H9 (cell line): ENCODE results near the gene ROPN1L. TPM values are rescaled to one million over a fixed set of nuclear protein-coding genes. Genes with fewer than 3 reads are reported as not detected.

Source experiments
- DNase-seq: peaks from one replicate; pipeline ENCODE4 v3.0.0-alpha.2; 2017
- H2AFZ ChIP-seq: one replicate; pipeline ENCODE4 v1.6.1; 2013; ENCODE audit warnings: mild to moderate bottlenecking, low read length, control low read depth, moderate library complexity
- H2AK5ac ChIP-seq: 2 replicates; pipeline ENCODE4 v1.6.1; 2013; ENCODE audit warnings: low read length, control low read depth, mixed read lengths; ENCODE audit not compliant: insufficient read length
- H2BK120ac ChIP-seq: one replicate; pipeline ENCODE4 v1.6.1; 2013; ENCODE audit warnings: low read depth, mild to moderate bottlenecking, low read length, control low read depth, inconsistent platforms; ENCODE audit not compliant: poor library complexity, severe bottlenecking
- H2BK12ac ChIP-seq: 2 replicates; pipeline ENCODE4 v1.6.1; 2013; ENCODE audit warnings: low read length, control low read depth, mixed read lengths, low read depth; ENCODE audit not compliant: insufficient read length
- H2BK15ac ChIP-seq: 2 replicates; pipeline ENCODE4 v1.6.1; 2013; ENCODE audit warnings: low read depth, low read length, control low read depth
- H2BK20ac ChIP-seq: one replicate; pipeline ENCODE4 v1.6.1; 2013; ENCODE audit warnings: low read depth, mild to moderate bottlenecking, low read length, control low read depth, inconsistent platforms; ENCODE audit not compliant: poor library complexity, severe bottlenecking
- H2BK5ac ChIP-seq: 2 replicates; pipeline ENCODE4 v1.6.1; 2013; ENCODE audit warnings: low read length, control low read depth, mixed read lengths; ENCODE audit not compliant: insufficient read length
- H3K14ac ChIP-seq: 2 replicates; pipeline ENCODE4 v1.6.1; 2013; ENCODE audit warnings: low read length, control low read depth; ENCODE audit not compliant: insufficient read depth
- H3K18ac ChIP-seq: 2 replicates; pipeline ENCODE4 v1.6.1; 2013; ENCODE audit warnings: low read depth, mild to moderate bottlenecking, mixed read lengths, low read length, control low read depth; ENCODE audit not compliant: insufficient read length
- H3K23ac ChIP-seq: 2 replicates; pipeline ENCODE4 v1.6.1; 2013; ENCODE audit warnings: low read length, control low read depth, mixed read lengths, low read depth; ENCODE audit not compliant: insufficient read length
- H3K23me2 ChIP-seq: 2 replicates; pipeline ENCODE4 v1.6.1; 2013; ENCODE audit warnings: low read depth, mild to moderate bottlenecking, mixed read lengths, low read length, control low read depth; ENCODE audit not compliant: insufficient read length, poor library complexity, severe bottlenecking
- H3K27ac ChIP-seq: 2 replicates; pipeline ENCODE4 v1.5.1; 2013; ENCODE audit warnings: low read length, control low read depth, mixed read lengths, low read depth; ENCODE audit not compliant: insufficient read length
- H3K27me3 ChIP-seq: 2 replicates; pipeline ENCODE4 v1.6.1; 2013; ENCODE audit warnings: low read length, control low read depth, inconsistent platforms; ENCODE audit not compliant: insufficient read depth
- H3K4ac ChIP-seq: 2 replicates; pipeline ENCODE4 v1.6.1; 2013; ENCODE audit warnings: low read depth, mild to moderate bottlenecking, control low read depth, inconsistent platforms, low read length, moderate library complexity
- H3K4me1 ChIP-seq: 2 replicates; pipeline ENCODE4 v1.6.1; 2013; ENCODE audit warnings: low read length, control low read depth, inconsistent platforms; ENCODE audit not compliant: insufficient read depth
- H3K4me2 ChIP-seq: 2 replicates; pipeline ENCODE4 v1.6.1; 2013; ENCODE audit warnings: low read length, control low read depth, mixed read lengths; ENCODE audit not compliant: insufficient read length, insufficient read depth
- H3K56ac ChIP-seq: 2 replicates; pipeline ENCODE4 v1.6.1; 2013; ENCODE audit warnings: low read depth, mild to moderate bottlenecking, mixed read lengths, low read length, control low read depth; ENCODE audit not compliant: insufficient read length
- H3K79me1 ChIP-seq: 2 replicates; pipeline ENCODE4 v1.6.1; 2013; ENCODE audit warnings: low read depth, mild to moderate bottlenecking, moderate library complexity, low read length, control low read depth, inconsistent platforms; ENCODE audit not compliant: insufficient read depth, poor library complexity, severe bottlenecking
- H3K79me2 ChIP-seq: 2 replicates; pipeline ENCODE4 v1.6.1; 2013; ENCODE audit warnings: low read length, control low read depth, inconsistent platforms; ENCODE audit not compliant: insufficient read depth
- H3K9ac ChIP-seq: 2 replicates; pipeline ENCODE4 v1.6.1; 2013; ENCODE audit warnings: low read length, control low read depth, mixed read lengths; ENCODE audit not compliant: insufficient read length; ENCODE audit errors: extremely low read depth
- H3K9me3 ChIP-seq: one replicate; pipeline ENCODE4 v1.6.1; 2013; ENCODE audit warnings: low read depth, low read length, inconsistent platforms; ENCODE audit not compliant: control insufficient read depth
- H3T11ph ChIP-seq: one replicate; pipeline ENCODE4 v1.6.1; 2013; ENCODE audit warnings: mild to moderate bottlenecking, low read length, control low read depth, inconsistent platforms
- H4K20me1 ChIP-seq: one replicate; pipeline ENCODE4 v1.6.1; 2013; ENCODE audit not compliant: control insufficient read depth, insufficient read length, insufficient read depth
- H4K5ac ChIP-seq: 2 replicates; pipeline ENCODE4 v1.6.1; 2013; ENCODE audit warnings: low read depth, mild to moderate bottlenecking, mixed read lengths, low read length, control low read depth; ENCODE audit not compliant: insufficient read length
- H4K8ac ChIP-seq: replicated peaks from 2 replicates; pipeline ENCODE4 v1.6.1; 2013; ENCODE audit warnings: low read length, control low read depth, mixed read lengths, low read depth; ENCODE audit not compliant: insufficient read length
- H4K91ac ChIP-seq: 2 replicates; pipeline ENCODE4 v1.6.1; 2013; ENCODE audit warnings: low read depth, mild to moderate bottlenecking, moderate library complexity, mixed read lengths, low read length, control low read depth; ENCODE audit not compliant: insufficient read length
- H3K27ac Mint-ChIP-seq, 3 experiments: 2 replicates in 2 of 3; 3 replicates in 1 of 3; pipeline ENCODE4 v1.8.0; 2020 to 2021; ENCODE audit warnings: mixed read lengths in 3 of 3, mild to moderate bottlenecking in 1 of 3, moderate library complexity in 1 of 3
- H3K27me3 Mint-ChIP-seq: 2 replicates; pipeline ENCODE4 v1.8.0; 2021; ENCODE audit warnings: low read depth, mild to moderate bottlenecking, moderate library complexity, mixed read lengths
- H3K36me3 Mint-ChIP-seq, 3 experiments: 2 replicates in 2 of 3; 3 replicates in 1 of 3; pipeline ENCODE4 v1.8.0; 2020 to 2021; ENCODE audit warnings: low read depth in 3 of 3, mixed read lengths in 3 of 3; ENCODE audit not compliant: insufficient read depth in 1 of 3
- H3K4me1 Mint-ChIP-seq, 2 experiments: 2 replicates each; pipeline ENCODE4 v1.8.0; 2020; ENCODE audit warnings: mixed read lengths in 2 of 2
- H3K4me3 Mint-ChIP-seq, 2 experiments: 2 replicates in 1 of 2; 3 replicates in 1 of 2; pipeline ENCODE4 v1.8.0; 2020 to 2021; ENCODE audit warnings: mild to moderate bottlenecking in 2 of 2, mixed read lengths in 2 of 2, moderate library complexity in 1 of 2
- H3K9me3 Mint-ChIP-seq, 2 experiments: 2 replicates in 1 of 2; 3 replicates in 1 of 2; pipeline ENCODE4 v1.8.0; 2020; ENCODE audit warnings: mild to moderate bottlenecking in 2 of 2, mixed read lengths in 2 of 2, moderate library complexity in 1 of 2
- WGBS: extraction: QIAGEN DNeasy Blood & Tissue Kit; methylation state at CpG from one replicate; pipeline ENCODE4 v1.1.7; 2013; ENCODE audit warnings: missing lambda C conversion rate, low lambda C conversion rate, mixed read lengths; ENCODE audit not compliant: insufficient read length; ENCODE audit errors: extremely low coverage; 5-methylcytosine and 5-hydroxymethylcytosine counted together
- total RNA-seq: library from RNA; stranded (reverse); gene quantifications from 2 replicates; pipeline ENCODE4 v1.2.1, GENCODE V29; 2021
- TF ChIP-seq, protein P1 (sequence below): fragments of 200-600 bp; sonication (generic); conservative IDR thresholded peaks from 3 replicates; pipeline ENCODE4 v1.8.0; 2021; ENCODE audit warnings: antibody characterized with exemption, mild to moderate bottlenecking

Gene ROPN1L
- total RNA-seq, 1 experiment from 2014 or later, result 0.37 TPM

DNA sequence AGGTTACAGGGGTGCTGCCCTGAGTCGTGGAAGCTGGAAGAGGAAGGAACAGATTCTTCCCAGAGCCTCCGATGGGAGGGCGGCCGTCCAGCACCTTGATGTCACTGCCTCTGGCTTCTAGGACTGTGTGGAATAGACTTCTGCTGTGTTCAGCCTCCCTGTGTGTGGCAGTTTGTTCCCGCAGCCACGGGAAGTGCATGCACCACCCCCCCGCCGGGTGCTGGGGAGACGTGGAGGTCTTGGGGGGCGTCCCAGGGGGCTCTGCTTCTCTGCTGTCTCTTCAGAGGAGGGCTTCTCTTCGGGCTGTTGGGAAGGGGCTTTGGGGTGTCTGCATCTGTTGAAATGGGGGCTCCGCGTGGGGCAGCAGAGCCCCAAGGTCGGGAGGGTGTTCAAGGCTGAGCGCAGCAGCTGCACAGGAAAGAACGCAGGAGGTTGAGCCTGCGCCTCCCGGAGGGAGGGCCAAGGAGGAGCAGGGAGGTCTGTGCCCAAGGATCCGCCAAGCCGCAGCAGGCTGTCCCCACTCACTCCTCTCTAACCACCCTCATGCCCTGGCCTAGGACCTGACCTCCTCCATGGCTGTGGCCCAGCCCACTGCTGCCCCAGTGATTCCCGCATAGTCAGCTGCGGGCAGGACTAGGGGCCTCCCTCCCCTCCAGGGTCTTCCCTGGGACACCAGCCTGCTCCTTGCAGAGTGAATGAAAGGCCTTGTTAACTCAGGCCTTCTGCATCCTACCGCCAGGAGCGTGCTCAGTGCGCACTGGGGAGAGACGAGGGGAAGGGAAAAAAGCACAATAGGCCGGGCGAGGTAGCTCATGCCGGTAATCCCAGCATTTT lies 45.0 kb downstream of the ROPN1L start:
- Histone ChIP-seq H3K56ac (no peak overlapping the region), H2BK5ac (no peak overlapping the region), H3K27me3 (no peaks in the 10 kb centered on the region), H2BK20ac (no peak overlapping the region), H3K79me2 (no peaks in the 10 kb centered on the region), H4K20me1 (no peaks in the 10 kb centered on the region), H3K9me3 (no peaks in the 10 kb centered on the region), H2BK12ac (no peak overlapping the region), H2AK5ac (no peak overlapping the region), H3K9ac (no peak overlapping the region), H3K4ac (no peak overlapping the region), H3K14ac (no peak overlapping the region), H2AFZ (no peak overlapping the region), H4K8ac (no peak overlapping the region), H3K79me1 (no peaks in the 10 kb centered on the region), H3K18ac (peak overlapping the region; percentile 31), H3K23me2 (no peaks in the 10 kb centered on the region), H2BK120ac (no peak overlapping the region), H2BK15ac (no peak overlapping the region), H3K4me2 (no peak overlapping the region), H4K5ac (no peak overlapping the region), H3T11ph (no peak overlapping the region), H3K4me1 (no peaks in the 10 kb centered on the region), H3K27ac (no peak overlapping the region), H4K91ac (no peak overlapping the region), H3K23ac (no peak overlapping the region)
- Mint-ChIP-seq H3K4me3 (no peak overlapping the region), H3K36me3 (no peaks in the 10 kb centered on the region; a peak in 1 of 7 replicates), H3K9me3 (no peaks in the 10 kb centered on the region), H3K27me3 (peaks cover 35% of the 10 kb centered on the region), H3K27ac (no peak overlapping the region), H3K4me1 (peaks cover 29 to 41% of the 10 kb centered on the region in 2 experiments)
- TF ChIP-seq, protein P1, sequence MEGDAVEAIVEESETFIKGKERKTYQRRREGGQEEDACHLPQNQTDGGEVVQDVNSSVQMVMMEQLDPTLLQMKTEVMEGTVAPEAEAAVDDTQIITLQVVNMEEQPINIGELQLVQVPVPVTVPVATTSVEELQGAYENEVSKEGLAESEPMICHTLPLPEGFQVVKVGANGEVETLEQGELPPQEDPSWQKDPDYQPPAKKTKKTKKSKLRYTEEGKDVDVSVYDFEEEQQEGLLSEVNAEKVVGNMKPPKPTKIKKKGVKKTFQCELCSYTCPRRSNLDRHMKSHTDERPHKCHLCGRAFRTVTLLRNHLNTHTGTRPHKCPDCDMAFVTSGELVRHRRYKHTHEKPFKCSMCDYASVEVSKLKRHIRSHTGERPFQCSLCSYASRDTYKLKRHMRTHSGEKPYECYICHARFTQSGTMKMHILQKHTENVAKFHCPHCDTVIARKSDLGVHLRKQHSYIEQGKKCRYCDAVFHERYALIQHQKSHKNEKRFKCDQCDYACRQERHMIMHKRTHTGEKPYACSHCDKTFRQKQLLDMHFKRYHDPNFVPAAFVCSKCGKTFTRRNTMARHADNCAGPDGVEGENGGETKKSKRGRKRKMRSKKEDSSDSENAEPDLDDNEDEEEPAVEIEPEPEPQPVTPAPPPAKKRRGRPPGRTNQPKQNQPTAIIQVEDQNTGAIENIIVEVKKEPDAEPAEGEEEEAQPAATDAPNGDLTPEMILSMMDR, result no peak
- DNase-seq, result peak; percentile 48
- no CpG with 5 or more reads among the region's 29 CpGs for whole genome bisulfite sequencing
